Mucosa of descending colon (tissue), 3 donors: Measurements from ENCODE around the gene USP17L15. TPM values are rescaled to one million over a fixed set of nuclear protein-coding genes. Genes with fewer than 3 reads are reported as not detected.
"Not testable (repeated sequence)": the region's sequence is repeated elsewhere in the genome, so short reads cannot be mapped to it uniquely, and the experiment has no call there.

Experiments
- ATAC-seq: fragments of 200-7000 bp; cut with Tn5 transposase; one replicate; pipeline ENCODE4 v1.9.1; 2020; ENCODE audit warnings: mild to moderate bottlenecking, moderate library complexity
- DNase-seq, 3 donors: peaks; one replicate each; pipeline ENCODE4 v3.0.0-alpha.2; 2020
- H3K36me3 ChIP-seq: fragments of 200-600 bp; one replicate; pipeline ENCODE4 v1.8.0; 2021; ENCODE audit warnings: low read depth, mild to moderate bottlenecking
- H3K4me1 ChIP-seq: fragments of 200-600 bp; one replicate; pipeline ENCODE4 v1.8.0; 2021; ENCODE audit warnings: low read depth, mild to moderate bottlenecking
- H3K4me3 ChIP-seq: fragments of 200-600 bp; one replicate; pipeline ENCODE4 v1.8.0; 2021; ENCODE audit warnings: mild to moderate bottlenecking
- H3K9me3 ChIP-seq: fragments of 200-600 bp; one replicate; pipeline ENCODE4 v1.8.0; 2021; ENCODE audit warnings: mild to moderate bottlenecking
- intact Hi-C, 2 donors: fragments of 100-400 bp; cut with DNase I in 1 of 2; cut with micrococcal nuclease in 1 of 2; formaldehyde crosslinking; loops; one replicate each; pipeline versions ENCODE4 v1.11.0 to v1.11.1; 2022; cut with DNase I, micrococcal nuclease
- total RNA-seq, 3 donors: library from RNA; stranded (reverse); fragmentation: NEBNext Ultra II Directional in 2 of 3; extraction: Animal tissue kit (Norgen Biotek cat#: 25700) in 2 of 3; gene quantifications; one replicate each; pipeline versions ENCODE4 v1.2.1 to v1.2.4, GENCODE V29; 2021 to 2023
- donor health status: DM: no; HTN: no; CAD: no; lungs with moderate emphysema.
- donor health status: DM: no; HTN: no; CAD: no.
- donor health status: DM: no; HTN: yes; CAD: no.

The USP17L15 gene
- total RNA-seq, 3 donors from 2014 or later = not detected

GRCh38 chr4:9271719-9272118 is 37.5 kb downstream of the USP17L15 start:
- H3K9me3 ChIP-seq, intact Hi-C loops, ATAC-seq, H3K4me3 ChIP-seq, H3K4me1 ChIP-seq, H3K36me3 ChIP-seq: not testable (repeated sequence)
- DNase-seq = peak; percentile 5 to 81 (median 35)

Other genes starting within 250 kb of the USP17L15 start
- not detected for gene FAM90A26, start 64.0 kb upstream of the USP17L15 start, total RNA-seq
- gene USP17L10, start 23.7 kb upstream of the USP17L15 start, total RNA-seq = not detected
- not detected for gene USP17L11, start 19.0 kb upstream of the USP17L15 start, total RNA-seq
- not detected for gene USP17L12, start 14.2 kb upstream of the USP17L15 start, total RNA-seq
- not detected for gene USP17L13, start 9.5 kb upstream of the USP17L15 start, total RNA-seq
- gene USP17L17, start 9.5 kb downstream of the USP17L15 start, total RNA-seq = not detected
- not detected for gene USP17L18, start 14.2 kb downstream of the USP17L15 start, total RNA-seq
- gene USP17L19, start 19.0 kb downstream of the USP17L15 start, total RNA-seq = not detected
- gene USP17L20, start 23.7 kb downstream of the USP17L15 start, total RNA-seq = not detected
- not detected for gene USP17L21, start 28.5 kb downstream of the USP17L15 start, total RNA-seq
- not detected for gene USP17L22, start 33.2 kb downstream of the USP17L15 start, total RNA-seq
- gene USP17L24, start 90.8 kb downstream of the USP17L15 start, total RNA-seq = not detected
- gene USP17L25, start 95.5 kb downstream of the USP17L15 start, total RNA-seq = not detected
- gene USP17L26, start 100.3 kb downstream of the USP17L15 start, total RNA-seq = not detected
- gene USP17L5, start 105.0 kb downstream of the USP17L15 start, total RNA-seq = not detected
- gene USP17L27, start 109.8 kb downstream of the USP17L15 start, total RNA-seq = not detected
- gene USP17L28, start 114.5 kb downstream of the USP17L15 start, total RNA-seq = not detected
- not detected for gene USP17L29, start 119.3 kb downstream of the USP17L15 start, total RNA-seq
- gene USP17L30, start 128.7 kb downstream of the USP17L15 start, total RNA-seq = not detected
- gene DEFB131A, start 210.0 kb downstream of the USP17L15 start, total RNA-seq = not detected